HCT116 (cell line): ENCODE results near the gene IL3. TPM values are rescaled to one million over a fixed set of nuclear protein-coding genes. Genes with fewer than 3 reads are reported as not detected.

Source experiments
- ATAC-seq: fragments of 200-7000 bp; cut with Tn5 transposase; 2 replicates; pipeline ENCODE4 v1.9.1; 2020; ENCODE audit warnings: mild to moderate bottlenecking, moderate library complexity
- BruUV-seq: library from RNA; stranded (reverse); fragments of 400-500 nt; replicated peaks from 2 replicates; lab custom pipeline; 2021; lab: Mats Ljungman, UMichigan
- CTCF ChIA-PET: fragments of 300-600 bp; sonication (Branson Sonifier 250); formaldehyde crosslinking; loops from one replicate; lab custom pipeline; 2021; ENCODE audit warnings: antibody characterized with exemption; lab: Charles Lee
- POLR2A ChIA-PET: fragments of 300-600, 350-600 bp; sonication (Branson Sonifier 250); formaldehyde crosslinking; loops from one replicate; lab custom pipeline; 2021; ENCODE audit warnings: antibody characterized with exemption; lab: Charles Lee
- RAD21 ChIA-PET, 2 experiments: fragments of 300-600 bp; sonication (Branson Sonifier 250); formaldehyde crosslinking; loops; one replicate each; lab custom pipeline; 2023; ENCODE audit warnings: low total read pairs in 2 of 2; ENCODE audit not compliant: uncharacterized antibody in 2 of 2, unreplicated experiment in 2 of 2, low non-redundant PET in 1 of 2; lab: Charles Lee
- DNase-seq: peaks from one replicate; pipeline ENCODE4 v3.0.0-alpha.2; 2010; ENCODE audit warnings: low read depth, low spot score
- H2AFZ ChIP-seq: fragments of 200-600 bp; shearing (Covaris generic), sonication (generic); 2 replicates; pipeline ENCODE4 v1.6.1; 2017; ENCODE audit warnings: low read depth, mixed run types, mixed read lengths, antibody characterized with exemption, low read length; ENCODE audit not compliant: poor library complexity, severe bottlenecking
- H3K27ac ChIP-seq: 2 replicates; pipeline ENCODE4 v1.5.1; 2012; ENCODE audit warnings: low read depth, low read length
- H3K27me3 ChIP-seq: fragments of 200-600 bp; sonication (generic); 2 replicates; pipeline ENCODE4 v1.6.1; 2016; ENCODE audit warnings: mixed run types, low read length, mixed read lengths; ENCODE audit not compliant: insufficient read depth
- H3K36me3 ChIP-seq, 2 experiments: fragments of 200-500 bp in 1 of 2; fragments of 200-600 bp in 1 of 2; sonication (Bioruptor generic) in 1 of 2; sonication (generic) in 1 of 2; 2 replicates each; pipeline versions ENCODE4 v1.5.1 to v1.6.1; 2014 to 2016; ENCODE audit warnings: low read length in 2 of 2, inconsistent platforms in 1 of 2, mixed read lengths in 1 of 2, mixed run types in 1 of 2; ENCODE audit not compliant: insufficient read depth in 2 of 2, control insufficient read depth in 1 of 2
- H3K4me1 ChIP-seq, 2 experiments: fragments of 200-600 bp in 1 of 2; sonication (generic) in 1 of 2; 2 replicates each; pipeline versions ENCODE4 v1.5.1 to v1.6.1; 2012 to 2017; ENCODE audit warnings: low read length in 2 of 2, inconsistent platforms in 1 of 2, mild to moderate bottlenecking in 1 of 2, mixed read lengths in 1 of 2, mixed run types in 1 of 2, moderate library complexity in 1 of 2; ENCODE audit not compliant: insufficient read depth in 2 of 2, control insufficient read depth in 1 of 2
- H3K4me2 ChIP-seq: fragments of 200-600 bp; sonication (generic); 2 replicates; pipeline ENCODE4 v1.6.1; 2017; ENCODE audit warnings: mixed run types, low read length, mixed read lengths
- H3K4me3 ChIP-seq, 2 experiments: fragments of 200-600 bp in 1 of 2; sonication (generic) in 1 of 2; replicated peaks in 1 of 2; 2 replicates each; pipeline ENCODE4 v1.5.1; 2011 to 2016; ENCODE audit warnings: low read length in 2 of 2, control low read depth in 1 of 2, low read depth in 1 of 2, mild to moderate bottlenecking in 1 of 2, mixed read lengths in 1 of 2, mixed run types in 1 of 2
- H3K79me2 ChIP-seq: fragments of 200-600 bp; sonication (generic); 2 replicates; pipeline ENCODE4 v1.6.1; 2017; ENCODE audit warnings: mild to moderate bottlenecking, mixed run types, low read length, moderate library complexity, mixed read lengths; ENCODE audit not compliant: insufficient read depth
- H3K9ac ChIP-seq: fragments of 200-600 bp; sonication (generic); 2 replicates; pipeline ENCODE4 v1.6.1; 2016; ENCODE audit warnings: low read length, mixed read lengths
- H3K9me2 ChIP-seq: fragments of 200-600 bp; sonication (generic), shearing (Covaris generic); 2 replicates; pipeline ENCODE4 v1.6.1; 2017; ENCODE audit warnings: mixed run types, mild to moderate bottlenecking, moderate library complexity; ENCODE audit not compliant: insufficient read depth
- H3K9me3 ChIP-seq, 2 experiments: fragments of 200-500 bp in 1 of 2; fragments of 200-600 bp in 1 of 2; sonication (Bioruptor generic) in 1 of 2; sonication (generic) in 1 of 2; 2 replicates each; pipeline ENCODE4 v1.6.1; 2014 to 2017; ENCODE audit warnings: low read length in 2 of 2, mixed read lengths in 2 of 2, inconsistent platforms in 1 of 2, low read depth in 1 of 2, mild to moderate bottlenecking in 1 of 2, mixed run types in 1 of 2, moderate library complexity in 1 of 2; ENCODE audit not compliant: control insufficient read depth in 1 of 2, insufficient read depth in 1 of 2
- H4K20me1 ChIP-seq: fragments of 200-600 bp; sonication (generic), shearing (Covaris generic); 2 replicates; pipeline ENCODE4 v1.6.1; 2017; ENCODE audit warnings: mixed run types, mild to moderate bottlenecking, moderate library complexity; ENCODE audit not compliant: insufficient read depth
- ATF3 ChIP-seq: IDR thresholded peaks from 2 replicates; pipeline ENCODE4 v1.6.1; 2012
- CBX3 ChIP-seq: IDR thresholded peaks from 2 replicates; pipeline ENCODE4 v1.6.1; 2012; ENCODE audit warnings: low read depth
- CEBPB ChIP-seq: IDR thresholded peaks from 2 replicates; pipeline ENCODE4 v1.6.1; 2012; ENCODE audit warnings: low read depth
- CTCF ChIP-seq, 3 experiments: fragments of 200-600 bp in 1 of 3; sonication (generic) in 1 of 3; IDR thresholded peaks in 2 of 3; conservative IDR thresholded peaks in 1 of 3; 2 replicates each; pipeline ENCODE4 v1.5.1; 2012 to 2017; ENCODE audit warnings: low read depth in 2 of 3, low read length in 2 of 3, antibody characterized with exemption in 1 of 3, borderline replicate concordance in 1 of 3, control low read depth in 1 of 3, mild to moderate bottlenecking in 1 of 3, mixed read lengths in 1 of 3, mixed run types in 1 of 3, moderate library complexity in 1 of 3; ENCODE audit not compliant: insufficient read depth in 1 of 3
- ELF1 ChIP-seq: IDR thresholded peaks from 2 replicates; pipeline ENCODE4 v1.6.1; 2012; ENCODE audit warnings: low read depth, borderline replicate concordance
- EZH2 ChIP-seq: fragments of 200-600 bp; sonication (generic); IDR thresholded peaks from 2 replicates; pipeline ENCODE4 v1.6.1; 2017; ENCODE audit warnings: antibody characterized with exemption, mixed run types
- EZH2phosphoT487 ChIP-seq: fragments of 200-600 bp; IDR thresholded peaks from 2 replicates; pipeline ENCODE4 v1.6.1; 2018; ENCODE audit warnings: antibody characterized with exemption, borderline replicate concordance
- FOSL1 ChIP-seq: IDR thresholded peaks from 2 replicates; pipeline ENCODE4 v1.6.1; 2012; ENCODE audit warnings: low read depth
- JUND ChIP-seq: IDR thresholded peaks from 2 replicates; pipeline ENCODE4 v1.6.1; 2012
- POLR2AphosphoS5 ChIP-seq: IDR thresholded peaks from 2 replicates; pipeline ENCODE4 v1.6.1; 2011; ENCODE audit warnings: mild to moderate bottlenecking, low read depth, low read length, moderate library complexity
- RAD21 ChIP-seq: IDR thresholded peaks from 2 replicates; pipeline ENCODE4 v1.6.1; 2012; ENCODE audit warnings: low read depth, mild to moderate bottlenecking
- SIN3A ChIP-seq: IDR thresholded peaks from 2 replicates; pipeline ENCODE4 v1.6.1; 2012; ENCODE audit warnings: low read depth
- SRF ChIP-seq: IDR thresholded peaks from 2 replicates; pipeline ENCODE4 v1.6.1; 2012; ENCODE audit warnings: low read depth
- TCF7L2 ChIP-seq: IDR thresholded peaks from 2 replicates; pipeline ENCODE4 v1.7.0; 2011; ENCODE audit warnings: borderline replicate concordance, inconsistent platforms; ENCODE audit not compliant: insufficient read depth, insufficient read length; ENCODE audit errors: extremely low read depth
- YY1 ChIP-seq: IDR thresholded peaks from 2 replicates; pipeline ENCODE4 v1.6.1; 2011; ENCODE audit warnings: low read length, low read depth, moderate library complexity, mild to moderate bottlenecking; ENCODE audit not compliant: insufficient replicate concordance; ENCODE audit errors: extremely low read depth
- ZBTB33 ChIP-seq: IDR thresholded peaks from 2 replicates; pipeline ENCODE4 v1.6.1; 2011; ENCODE audit warnings: mild to moderate bottlenecking, low read length, moderate library complexity; ENCODE audit not compliant: insufficient replicate concordance; ENCODE audit errors: extremely low read depth
- ZNF274 ChIP-seq: fragments of 200-500 bp; sonication (Bioruptor generic); IDR thresholded peaks from 2 replicates; pipeline ENCODE4 v1.6.1; 2014; ENCODE audit warnings: mild to moderate bottlenecking, low read depth, low read length, inconsistent platforms
- intact Hi-C: fragments of 100-400 bp; cut with micrococcal nuclease; formaldehyde crosslinking; loops from 2 replicates; pipeline ENCODE4 v1.10.0; 2022
- total RNA-seq: library from RNA; stranded (reverse); gene quantifications from one replicate; pipeline ENCODE4 v1.2.1, GENCODE V29; 2021; ENCODE audit not compliant: unreplicated experiment

IL3 gene
- total RNA-seq, 1 experiment from 2014 or later: not detected

GRCh38 chr5:132044207-132044606, 16.2 kb upstream of the IL3 start:
- no TSS peak for BruUV-seq

More at GRCh38 chr5:132044207-132044606, 16.2 kb upstream of the IL3 start:
- CTCF ChIA-PET: no interaction called here
- no peak for ATAC-seq
- Histone ChIP-seq H3K9ac (no peak overlapping the region), H3K9me3 (no peaks in the 10 kb centered on the region), H3K4me2 (no peak overlapping the region), H3K79me2 (no peaks in the 10 kb centered on the region), H3K4me1 (no peaks in the 10 kb centered on the region), H3K27ac (no peak overlapping the region), H3K36me3 (no peaks in the 10 kb centered on the region), H4K20me1 (no peaks in the 10 kb centered on the region), H3K9me2 (no peaks in the 10 kb centered on the region), H2AFZ (no peak overlapping the region), H3K27me3 (no peaks in the 10 kb centered on the region), H3K4me3 (no peak overlapping the region)
- TF ChIP-seq FOSL1 (no peak), CTCF (IDR thresholded peaks at IDR 0.05 in 2 of 3, conservative IDR thresholded peaks at IDR 0.05 in 1 of 3; ENCODE audit: borderline replicate concordance in 1 of 3, insufficient read depth in 1 of 3, low read depth in 2 of 3, low read length in 2 of 3) (no peak), CEBPB (no peak), SIN3A (no peak), YY1 (no peak), POLR2AphosphoS5 (no peak), EZH2phosphoT487 (no peak), CBX3 (no peak), EZH2 (no peak), JUND (no peak), RAD21 (no peak), TCF7L2 (no peak), ELF1 (no peak), ATF3 (no peak), ZNF274 (no peak), SRF (no peak), ZBTB33 (no peak)
- POLR2A ChIA-PET: no interaction called here
- RAD21 ChIA-PET: no interaction called here
- intact Hi-C loops: no loop called here
- DNase-seq: no peak
